Stomach (tissue), 9 donors: Measurements from ENCODE around the gene UNC5B. TPM values are rescaled to one million over a fixed set of nuclear protein-coding genes. Genes with fewer than 3 reads are reported as not detected.

Source experiments
- DNase-seq, 2 donors: peaks; one replicate each; pipeline versions ENCODE4 v3.0.0 to v3.0.0-alpha.2; 2013 to 2019
- H3K27ac ChIP-seq, 5 donors: fragments of 200-600 bp in 4 of 5; sonication (generic) in 4 of 5; one replicate each; pipeline ENCODE4 v1.5.1; 2013 to 2019; ENCODE audit warnings: mild to moderate bottlenecking in 1 of 5, moderate library complexity in 1 of 5
- H3K27me3 ChIP-seq, 3 donors: fragments of 200-600 bp; sonication (generic); one replicate each; pipeline ENCODE4 v1.5.1; 2017 to 2019; ENCODE audit warnings: mixed run types in 1 of 3
- H3K36me3 ChIP-seq, 4 donors: fragments of 200-600 bp; sonication (generic); 1 replicate in 3 of 4; 2 replicates in 1 of 4; pipeline ENCODE4 v1.5.1; 2016 to 2019
- H3K4me1 ChIP-seq, 4 donors: fragments of 200-600 bp; sonication (generic); one replicate each; pipeline ENCODE4 v1.5.1; 2016 to 2019
- H3K4me3 ChIP-seq, 4 donors: fragments of 200-600 bp; sonication (generic) in 3 of 4; one replicate each; pipeline ENCODE4 v1.5.1; 2016 to 2019; ENCODE audit warnings: mild to moderate bottlenecking in 1 of 4
- H3K9me3 ChIP-seq, 4 donors: fragments of 200-600 bp; sonication (generic); one replicate each; pipeline ENCODE4 v1.5.1; 2016 to 2019
- CTCF ChIP-seq, 7 experiments: fragments of 450-650 bp in 4 of 7; fragments of 200-600 bp in 3 of 7; sonication (generic) in 3 of 7; IDR thresholded peaks; one replicate each; pipeline ENCODE4 v1.5.1; 2016 to 2019; ENCODE audit warnings: antibody characterized with exemption in 7 of 7, control low read depth in 2 of 7, mild to moderate bottlenecking in 1 of 7
- EP300 ChIP-seq: sonication (generic); formaldehyde crosslinking; IDR thresholded peaks from one replicate; pipeline ENCODE4 v1.6.1; 2017; ENCODE audit warnings: antibody characterized with exemption
- POLR2A ChIP-seq, 4 donors: fragments of 450-650 bp; IDR thresholded peaks; one replicate each; pipeline ENCODE4 v1.6.1; 2016; ENCODE audit warnings: antibody characterized with exemption in 4 of 4, control low read depth in 2 of 4, mild to moderate bottlenecking in 1 of 4, moderate library complexity in 1 of 4
- POLR2AphosphoS5 ChIP-seq, 3 donors: sonication (generic); formaldehyde crosslinking; IDR thresholded peaks; one replicate each; pipeline ENCODE4 v1.6.1; 2016; ENCODE audit warnings: antibody characterized with exemption in 3 of 3
- WGBS, 5 donors: extraction: QIAGEN DNeasy Blood & Tissue Kit in 3 of 5; methylation state at CpG; one replicate each; pipeline versions ENCODE4 v1.1.5 to v1.1.7; 2013 to 2018; 5-methylcytosine and 5-hydroxymethylcytosine counted together
- intact Hi-C: fragments of 100-400 bp; cut with DNase I; formaldehyde crosslinking; loops from one replicate; pipeline ENCODE4 v1.15.1; 2023; ENCODE audit warnings: low total_unique reads
- polyA plus RNA-seq, 3 donors: library from polyadenylated mRNA; stranded (reverse); fragments of 200-250 nt; gene quantifications; one replicate each; pipeline ENCODE4 v1.2.3, GENCODE V29; 2013
- total RNA-seq, 5 donors: library from RNA; depleted of rRNA; stranded (reverse); fragments of >200 nt; gene quantifications; one replicate each; pipeline versions ENCODE4 v1.1.0 to v1.2.3, GENCODE V29; 2014 to 2016
- donor health status: healthy with polysubstance abuse.
- donor health status: Bipolar disorder and iron deficiency.
- donor health status: healthy.

UNC5B gene
- total and polyA plus RNA-seq, 8 donors = 1.4 to 42.9 (median 5.7) TPM

- H3K9me3 ChIP-seq = no peaks in the 10 kb centered on the region
- no peaks in the 10 kb centered on the region for H3K27me3 ChIP-seq
- no peak overlapping the region for H3K27ac ChIP-seq
- no peaks in the 10 kb centered on the region for H3K36me3 ChIP-seq
- H3K4me3 ChIP-seq = no peak overlapping the region
- WGBS, 5 donors = 82 to 94% (median 89%) methylated on average over 3 of the region's 3 CpGs
- intact Hi-C loops = no loop called here
- H3K4me1 ChIP-seq = no peaks in the 10 kb centered on the region
- TF ChIP-seq CTCF (IDR thresholded peaks at IDR 0.05) = no peak
- TF ChIP-seq EP300 = no peak
- TF ChIP-seq POLR2AphosphoS5 (IDR thresholded peaks at IDR 0.05) = no peak
- no peak for TF ChIP-seq POLR2A (IDR thresholded peaks at IDR 0.05)
- no peak for DNase-seq
Measured at GRCh38 chr10:71178880-71179279, 33.5 kb upstream of the UNC5B start.

DNA sequence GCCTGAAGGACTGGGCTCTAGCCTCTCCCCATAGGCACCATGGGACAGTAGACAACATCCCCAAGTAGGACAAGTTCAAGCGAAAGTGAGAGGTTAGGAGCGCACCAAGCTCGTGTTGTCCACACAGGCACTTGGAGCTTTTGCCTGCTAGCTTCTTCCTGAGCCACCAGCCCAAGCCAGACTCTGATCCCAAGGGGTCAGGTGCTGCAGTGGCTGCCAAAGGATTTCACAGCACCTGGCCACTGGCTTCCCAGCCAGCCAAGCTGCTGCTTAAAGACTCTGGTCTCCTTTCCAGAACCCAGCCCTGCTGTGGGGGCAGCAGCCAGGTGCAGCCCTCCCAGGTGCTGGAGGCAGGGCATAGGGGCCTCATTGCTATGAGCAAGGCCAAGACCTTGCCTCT, 33.0 kb upstream of the UNC5B start:
- Histone ChIP-seq H3K4me1 (no peaks in the 10 kb centered on the region), H3K9me3 (no peaks in the 10 kb centered on the region), H3K4me3 (no peak overlapping the region), H3K36me3 (no peaks in the 10 kb centered on the region), H3K27ac (no peak overlapping the region), H3K27me3 (no peaks in the 10 kb centered on the region)
- DNase-seq = no peak
- WGBS, 5 donors = 88 to 100% (median 95%) methylated on average over 3 of the region's 3 CpGs
- TF ChIP-seq POLR2A (IDR thresholded peaks at IDR 0.05) (no peak), POLR2AphosphoS5 (IDR thresholded peaks at IDR 0.05) (no peak), CTCF (IDR thresholded peaks at IDR 0.05) (no peak), EP300 (no peak)
- intact Hi-C loops = no loop called here

- no peak for DNase-seq
- H3K9me3 ChIP-seq = no peaks in the 10 kb centered on the region
- intact Hi-C loops = no loop called here
- no peaks in the 10 kb centered on the region for H3K36me3 ChIP-seq
- H3K27ac ChIP-seq = no peak overlapping the region
- no peak overlapping the region for H3K4me3 ChIP-seq
- 71 to 83% (median 80%) methylated on average over 3 to 6 of the region's 6 CpGs for WGBS, 5 donors
- H3K27me3 ChIP-seq = no peaks in the 10 kb centered on the region
- no peak for TF ChIP-seq POLR2A (IDR thresholded peaks at IDR 0.05)
- no peak for TF ChIP-seq POLR2AphosphoS5 (IDR thresholded peaks at IDR 0.05)
- TF ChIP-seq EP300 = no peak
- no peak for TF ChIP-seq CTCF (IDR thresholded peaks at IDR 0.05)
- peaks cover 0 to 12% (median 7%) of the 10 kb centered on the region in 4 donors for H3K4me1 ChIP-seq
Measured at GRCh38 chr10:71184421-71184820, 27.9 kb upstream of the UNC5B start.

DNA sequence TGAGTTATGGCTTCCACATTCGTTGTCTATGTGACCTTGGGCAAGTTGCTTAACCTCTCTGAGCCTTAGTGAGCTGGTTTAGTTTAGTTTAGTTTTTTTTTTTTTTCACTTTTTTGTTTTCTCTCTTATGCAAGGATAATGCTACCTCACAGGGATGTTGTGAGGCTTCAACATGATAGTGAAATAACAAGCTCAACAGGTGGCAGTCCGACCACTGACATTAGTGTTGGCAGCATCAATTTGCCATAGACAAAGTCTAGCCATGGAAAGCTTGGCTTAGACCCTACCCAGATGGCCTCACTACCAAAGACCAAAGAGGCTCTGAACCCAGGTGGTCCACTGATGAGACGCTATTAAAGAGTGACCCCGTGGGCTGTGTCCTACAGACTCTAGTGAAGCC, 27.2 kb upstream of the UNC5B start:
- no peak overlapping the region for H3K27ac ChIP-seq
- H3K9me3 ChIP-seq = no peaks in the 10 kb centered on the region
- DNase-seq = no peak
- H3K4me3 ChIP-seq = no peak overlapping the region
- intact Hi-C loops = no loop called here
- peaks cover 0 to 4% (median 0%) of the 10 kb centered on the region in 3 donors for H3K27me3 ChIP-seq
- 77 to 90% (median 84%) methylated on average over 2 to 4 of the region's 4 CpGs for WGBS, 5 donors
- no peaks in the 10 kb centered on the region for H3K36me3 ChIP-seq
- H3K4me1 ChIP-seq = peaks cover 0 to 12% (median 7%) of the 10 kb centered on the region in 4 donors
- TF ChIP-seq POLR2AphosphoS5 (IDR thresholded peaks at IDR 0.05) (no peak), POLR2A (IDR thresholded peaks at IDR 0.05) (no peak), EP300 (no peak), CTCF (IDR thresholded peaks at IDR 0.05) (no peak)
